Fibroblast of lung (primary cell): ENCODE measurements around the gene ACOXL. TPM values are rescaled to one million over a fixed set of nuclear protein-coding genes. Genes with fewer than 3 reads are reported as not detected.

ENCODE experiments used
- DNase-seq, 2 donors: peaks; one replicate each; pipeline versions ENCODE4 v3.0.0 to v3.0.0-alpha.2; 2010; ENCODE audit warnings: low read depth in 2 of 2
- H2AFZ ChIP-seq: 2 replicates; pipeline ENCODE4 v1.5.1; 2012; ENCODE audit warnings: low read length, control low read depth, inconsistent platforms
- H3K27ac ChIP-seq: 2 replicates; pipeline ENCODE4 v1.5.1; 2011; ENCODE audit warnings: low read length, control low read depth; ENCODE audit not compliant: insufficient read depth
- H3K27me3 ChIP-seq: 2 replicates; pipeline ENCODE4 v1.5.1; 2011; ENCODE audit warnings: mild to moderate bottlenecking, low read length; ENCODE audit not compliant: control insufficient read depth, insufficient read depth
- H3K36me3 ChIP-seq: 2 replicates; pipeline ENCODE4 v1.5.1; 2011; ENCODE audit warnings: low read length; ENCODE audit not compliant: control insufficient read depth, insufficient read depth
- H3K4me1 ChIP-seq: 2 replicates; pipeline ENCODE4 v1.5.1; 2011; ENCODE audit warnings: low read length; ENCODE audit not compliant: control insufficient read depth, insufficient read depth; ENCODE audit errors: extremely low read depth
- H3K4me2 ChIP-seq: 2 replicates; pipeline ENCODE4 v1.5.1; 2011; ENCODE audit warnings: low read length, control low read depth; ENCODE audit not compliant: insufficient read depth; ENCODE audit errors: extremely low read depth
- H3K4me3 ChIP-seq, 4 experiments: fragments of 200-600 bp in 1 of 4; sonication (generic) in 1 of 4; replicated peaks in 1 of 4; 2 replicates each; pipeline ENCODE4 v1.5.1; 2011 to 2016; ENCODE audit warnings: low read length in 4 of 4, low read depth in 3 of 4, mild to moderate bottlenecking in 3 of 4, control low read depth in 2 of 4, inconsistent platforms in 1 of 4, mixed read lengths in 1 of 4; ENCODE audit not compliant: insufficient read depth in 1 of 4; ENCODE audit errors: control extremely low read depth in 1 of 4
- H3K79me2 ChIP-seq: 2 replicates; pipeline ENCODE4 v1.5.1; 2012; ENCODE audit warnings: mild to moderate bottlenecking, low read length, inconsistent platforms; ENCODE audit not compliant: control insufficient read depth, insufficient read depth
- H3K9ac ChIP-seq: 2 replicates; pipeline ENCODE4 v1.5.1; 2011; ENCODE audit warnings: mild to moderate bottlenecking, low read length, control low read depth; ENCODE audit not compliant: insufficient read depth
- H3K9me3 ChIP-seq: 2 replicates; pipeline ENCODE4 v1.5.1; 2012; ENCODE audit warnings: low read depth, low read length; ENCODE audit not compliant: control insufficient read depth, insufficient read depth
- H4K20me1 ChIP-seq: 2 replicates; pipeline ENCODE4 v1.5.1; 2011; ENCODE audit warnings: low read length; ENCODE audit not compliant: control insufficient read depth, insufficient read depth; ENCODE audit errors: extremely low read depth
- EZH2 ChIP-seq: IDR thresholded peaks from 2 replicates; pipeline ENCODE4 v1.5.1; 2012; ENCODE audit warnings: low read length, control low read depth, mild to moderate bottlenecking; ENCODE audit errors: missing control alignments
- polyA plus RNA-seq, 2 donors: library from polyadenylated mRNA; depleted of rRNA in 1 of 2; stranded (reverse) in 1 of 2; unstranded in 1 of 2; fragments of >200 nt; gene quantifications; 2 replicates each; pipeline ENCODE4 v1.2.1, GENCODE V29; 2011 to 2012; ENCODE audit warnings: missing spikeins in 1 of 2
- total RNA-seq: library from RNA; depleted of rRNA; stranded (reverse); fragments of >200 nt; gene quantifications from 2 replicates; pipeline ENCODE4 v1.2.1, GENCODE V29; 2014
- TF ChIP-seq, protein P1 (sequence below), 2 donors: IDR thresholded peaks in 1 of 2; conservative IDR thresholded peaks in 1 of 2; 1 replicate in 1 of 2; 2 replicates in 1 of 2; pipeline ENCODE4 v1.5.1; 2011 to 2012; ENCODE audit warnings: low read length in 2 of 2, control low read depth in 1 of 2, inconsistent platforms in 1 of 2, low read depth in 1 of 2, mild to moderate bottlenecking in 1 of 2

The ACOXL gene
- total and polyA plus RNA-seq, 2 donors (not counting 1 experiment from before 2014, with no cell fraction given) = not detected

- no peak for TF ChIP-seq EZH2
- TF ChIP-seq, protein P1, sequence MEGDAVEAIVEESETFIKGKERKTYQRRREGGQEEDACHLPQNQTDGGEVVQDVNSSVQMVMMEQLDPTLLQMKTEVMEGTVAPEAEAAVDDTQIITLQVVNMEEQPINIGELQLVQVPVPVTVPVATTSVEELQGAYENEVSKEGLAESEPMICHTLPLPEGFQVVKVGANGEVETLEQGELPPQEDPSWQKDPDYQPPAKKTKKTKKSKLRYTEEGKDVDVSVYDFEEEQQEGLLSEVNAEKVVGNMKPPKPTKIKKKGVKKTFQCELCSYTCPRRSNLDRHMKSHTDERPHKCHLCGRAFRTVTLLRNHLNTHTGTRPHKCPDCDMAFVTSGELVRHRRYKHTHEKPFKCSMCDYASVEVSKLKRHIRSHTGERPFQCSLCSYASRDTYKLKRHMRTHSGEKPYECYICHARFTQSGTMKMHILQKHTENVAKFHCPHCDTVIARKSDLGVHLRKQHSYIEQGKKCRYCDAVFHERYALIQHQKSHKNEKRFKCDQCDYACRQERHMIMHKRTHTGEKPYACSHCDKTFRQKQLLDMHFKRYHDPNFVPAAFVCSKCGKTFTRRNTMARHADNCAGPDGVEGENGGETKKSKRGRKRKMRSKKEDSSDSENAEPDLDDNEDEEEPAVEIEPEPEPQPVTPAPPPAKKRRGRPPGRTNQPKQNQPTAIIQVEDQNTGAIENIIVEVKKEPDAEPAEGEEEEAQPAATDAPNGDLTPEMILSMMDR (conservative IDR thresholded peaks at IDR 0.05 in 1 of 2, IDR thresholded peaks at IDR 0.05 in 1 of 2; ENCODE audit: low read depth in 1 of 2, low read length in 2 of 2) = no peak
- no peaks in the 10 kb centered on the region for H3K36me3 ChIP-seq
- DNase-seq = no peak
These were observed 323.4 kb downstream of the ACOXL start for GRCh38 chr2:111055735-111056134.

GRCh38 chr2:111057045-111057444 lies 324.7 kb downstream of the ACOXL start:
- H3K4me1 ChIP-seq = no peaks in the 10 kb centered on the region
- no peaks in the 10 kb centered on the region for H3K79me2 ChIP-seq
- H3K9me3 ChIP-seq = no peaks in the 10 kb centered on the region
- H3K27ac ChIP-seq = no peak overlapping the region
- no peaks in the 10 kb centered on the region for H4K20me1 ChIP-seq
- TF ChIP-seq, protein P1 (conservative IDR thresholded peaks at IDR 0.05 in 1 of 2, IDR thresholded peaks at IDR 0.05 in 1 of 2; ENCODE audit: low read depth in 1 of 2, low read length in 2 of 2) = no peak
- TF ChIP-seq EZH2 = no peak
- peaks cover 24% of the 10 kb centered on the region for H3K27me3 ChIP-seq
- no peak overlapping the region for H3K4me3 ChIP-seq
- H3K9ac ChIP-seq = no peak overlapping the region
- DNase-seq = no peak
- H2AFZ ChIP-seq = no peak overlapping the region
- no peaks in the 10 kb centered on the region for H3K36me3 ChIP-seq
- H3K4me2 ChIP-seq = no peak overlapping the region

More at GRCh38 chr2:111055735-111056134, 323.4 kb downstream of the ACOXL start:
- Histone ChIP-seq H3K27ac (no peak overlapping the region), H3K4me3 (no peak overlapping the region), H4K20me1 (no peaks in the 10 kb centered on the region), H3K9ac (no peak overlapping the region), H3K4me2 (no peak overlapping the region), H3K79me2 (no peaks in the 10 kb centered on the region), H3K9me3 (no peaks in the 10 kb centered on the region), H3K27me3 (peaks cover 25% of the 10 kb centered on the region), H2AFZ (no peak overlapping the region), H3K4me1 (no peaks in the 10 kb centered on the region)

GRCh38 chr2:111057721-111058120 lies 325.3 kb downstream of the ACOXL start:
- Histone ChIP-seq H3K4me3 (no peak overlapping the region), H2AFZ (no peak overlapping the region), H3K27ac (no peak overlapping the region), H4K20me1 (no peaks in the 10 kb centered on the region), H3K79me2 (no peaks in the 10 kb centered on the region), H3K9me3 (no peaks in the 10 kb centered on the region), H3K36me3 (no peaks in the 10 kb centered on the region), H3K4me1 (no peaks in the 10 kb centered on the region), H3K9ac (no peak overlapping the region), H3K27me3 (peaks cover 24% of the 10 kb centered on the region), H3K4me2 (no peak overlapping the region)
- no peak for TF ChIP-seq EZH2
- no peak for DNase-seq
